Measurements from ENCODE around the gene SPIN1.

DNA sequence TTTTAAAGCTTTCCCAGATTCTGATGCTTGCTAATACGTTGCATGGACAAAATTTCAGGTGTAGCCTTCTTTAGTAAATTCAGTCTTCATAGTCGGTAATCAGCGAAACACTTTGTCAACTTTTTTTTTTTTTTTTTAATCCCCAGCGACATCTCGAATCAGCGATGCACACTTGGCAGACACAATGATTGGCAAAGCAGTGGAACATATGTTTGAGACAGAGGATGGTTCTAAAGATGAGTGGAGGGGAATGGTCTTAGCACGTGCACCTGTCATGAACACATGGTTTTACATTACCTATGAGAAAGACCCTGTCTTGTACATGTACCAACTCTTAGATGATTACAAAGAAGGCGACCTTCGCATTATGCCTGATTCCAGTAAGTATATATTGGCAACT is 80.0 kb downstream of the SPIN1 start:
- TF ChIP-seq, protein P1, sequence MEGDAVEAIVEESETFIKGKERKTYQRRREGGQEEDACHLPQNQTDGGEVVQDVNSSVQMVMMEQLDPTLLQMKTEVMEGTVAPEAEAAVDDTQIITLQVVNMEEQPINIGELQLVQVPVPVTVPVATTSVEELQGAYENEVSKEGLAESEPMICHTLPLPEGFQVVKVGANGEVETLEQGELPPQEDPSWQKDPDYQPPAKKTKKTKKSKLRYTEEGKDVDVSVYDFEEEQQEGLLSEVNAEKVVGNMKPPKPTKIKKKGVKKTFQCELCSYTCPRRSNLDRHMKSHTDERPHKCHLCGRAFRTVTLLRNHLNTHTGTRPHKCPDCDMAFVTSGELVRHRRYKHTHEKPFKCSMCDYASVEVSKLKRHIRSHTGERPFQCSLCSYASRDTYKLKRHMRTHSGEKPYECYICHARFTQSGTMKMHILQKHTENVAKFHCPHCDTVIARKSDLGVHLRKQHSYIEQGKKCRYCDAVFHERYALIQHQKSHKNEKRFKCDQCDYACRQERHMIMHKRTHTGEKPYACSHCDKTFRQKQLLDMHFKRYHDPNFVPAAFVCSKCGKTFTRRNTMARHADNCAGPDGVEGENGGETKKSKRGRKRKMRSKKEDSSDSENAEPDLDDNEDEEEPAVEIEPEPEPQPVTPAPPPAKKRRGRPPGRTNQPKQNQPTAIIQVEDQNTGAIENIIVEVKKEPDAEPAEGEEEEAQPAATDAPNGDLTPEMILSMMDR (conservative IDR thresholded peaks at IDR 0.05; ENCODE audit: low read length) = no peak
- TF ChIP-seq EZH2phosphoT487 (IDR thresholded peaks at IDR 0.05; ENCODE audit: borderline replicate concordance, low read depth, low read length) = no peak
